HG02763 (cell line): Measurements from ENCODE around the gene ZNF512B.

ENCODE experiments used
- ATAC-seq: cut with Tn5 transposase; IDR thresholded peaks from one replicate; pipeline ENCODE4 v1.9.1; 2021; ENCODE audit warnings: mild to moderate bottlenecking, moderate library complexity; ENCODE audit not compliant: unreplicated experiment

Gene ZNF512B

GRCh38 chr20:63951398-63952209 lies 18.1 kb downstream of the ZNF512B start:
- ATAC-seq = no peak

- ATAC-seq = no peak
Observed at GRCh38 chr20:63950701-63951397, 18.9 kb downstream of the ZNF512B start.

GRCh38 chr20:63947638-63948456 lies 21.9 kb downstream of the ZNF512B start:
- no peak for ATAC-seq

GRCh38 chr20:63946986-63947637 lies 22.6 kb downstream of the ZNF512B start:
- ATAC-seq = no peak

- ATAC-seq = no peak
Observed at GRCh38 chr20:63945921-63946920, 23.5 kb downstream of the ZNF512B start.

GRCh38 chr20:63945031-63945658 lies 24.6 kb downstream of the ZNF512B start:
- ATAC-seq = no peak

- no peak for ATAC-seq
Observed at GRCh38 chr20:63944078-63944941, 25.4 kb downstream of the ZNF512B start.

- ATAC-seq = no peak
Observed at GRCh38 chr20:63943808-63944077, 26.0 kb downstream of the ZNF512B start.

GRCh38 chr20:63942969-63943807 lies 26.5 kb downstream of the ZNF512B start:
- ATAC-seq = no peak

- no peak for ATAC-seq
Observed at GRCh38 chr20:63942250-63942951, 27.3 kb downstream of the ZNF512B start.

- ATAC-seq = no peak
Observed at GRCh38 chr20:63941282-63942081, 28.2 kb downstream of the ZNF512B start.

GRCh38 chr20:63940472-63941266 lies 29.1 kb downstream of the ZNF512B start:
- no peak for ATAC-seq

- ATAC-seq = no peak
Observed at GRCh38 chr20:63940071-63940471, 29.7 kb downstream of the ZNF512B start.

GRCh38 chr20:63939061-63939935 lies 30.4 kb downstream of the ZNF512B start:
- ATAC-seq = no peak
